SK-MEL-5 (cell line): ENCODE results near the gene THRB. TPM values are rescaled to one million over a fixed set of nuclear protein-coding genes. Genes with fewer than 3 reads are reported as not detected.

Source experiments
- DNase-seq: peaks from one replicate; pipeline ENCODE4 v3.0.0-alpha.2; 2016; ENCODE audit warnings: low read depth, low spot score
- in situ Hi-C: cut with HindIII; loops from 2 replicates; pipeline ENCODE4 v1.10.0; 2016; ENCODE audit warnings: low sequenced_read_pairs, high pct_unique_total_duplicates, low pct_unique_long_range_greater_than_20kb
- total RNA-seq: library from RNA; depleted of rRNA; stranded (reverse); fragments of >200 nt; shearing (Covaris generic); gene quantifications from 2 replicates; pipeline ENCODE4 v1.2.3, GENCODE V29; 2014

THRB gene
- total RNA-seq, 1 experiment from 2014 or later: 0.16 TPM

DNA sequence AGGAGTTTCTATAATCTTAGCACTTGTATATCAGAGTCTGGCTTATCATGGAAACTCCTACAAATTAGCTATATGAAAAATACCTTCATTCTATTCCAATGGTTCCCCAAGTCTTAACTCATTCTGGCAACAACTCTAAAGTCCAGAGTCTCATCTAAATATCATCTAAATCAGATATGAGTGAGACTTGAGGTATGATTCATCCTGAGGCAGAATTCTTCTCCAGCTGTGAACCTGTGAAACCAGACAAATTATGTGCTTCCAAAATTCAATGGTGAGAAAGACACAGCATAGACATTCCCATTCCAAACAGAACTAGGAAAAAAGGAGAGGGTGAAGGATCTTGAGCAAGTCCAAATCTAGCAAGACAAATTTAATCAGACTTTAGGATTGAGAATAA, 138.8 kb downstream of the THRB start:
- no peak for DNase-seq

DNA sequence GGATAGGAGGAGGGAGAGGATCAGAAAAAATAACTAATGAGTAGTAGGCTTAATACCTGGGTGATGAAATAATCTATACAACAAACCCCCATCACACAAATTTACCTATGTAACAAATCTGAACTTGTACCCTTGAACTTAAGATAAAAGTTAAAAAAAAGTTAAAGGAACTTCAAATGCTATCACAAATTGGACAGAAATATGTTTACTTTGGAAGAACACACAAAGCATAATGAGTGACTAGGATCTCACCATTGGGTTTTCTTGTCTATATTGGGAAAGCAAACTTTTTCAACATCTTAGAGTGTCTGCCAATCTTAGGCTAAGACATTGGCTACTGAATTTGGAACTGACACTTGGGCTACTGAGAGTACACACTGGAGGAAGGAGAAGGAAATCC, 140.4 kb downstream of the THRB start:
- in situ Hi-C loops: no loop called here
- no peak for DNase-seq

More for the DNA sequence above, 138.8 kb downstream of the THRB start:
- in situ Hi-C loops: no loop called here

DNA sequence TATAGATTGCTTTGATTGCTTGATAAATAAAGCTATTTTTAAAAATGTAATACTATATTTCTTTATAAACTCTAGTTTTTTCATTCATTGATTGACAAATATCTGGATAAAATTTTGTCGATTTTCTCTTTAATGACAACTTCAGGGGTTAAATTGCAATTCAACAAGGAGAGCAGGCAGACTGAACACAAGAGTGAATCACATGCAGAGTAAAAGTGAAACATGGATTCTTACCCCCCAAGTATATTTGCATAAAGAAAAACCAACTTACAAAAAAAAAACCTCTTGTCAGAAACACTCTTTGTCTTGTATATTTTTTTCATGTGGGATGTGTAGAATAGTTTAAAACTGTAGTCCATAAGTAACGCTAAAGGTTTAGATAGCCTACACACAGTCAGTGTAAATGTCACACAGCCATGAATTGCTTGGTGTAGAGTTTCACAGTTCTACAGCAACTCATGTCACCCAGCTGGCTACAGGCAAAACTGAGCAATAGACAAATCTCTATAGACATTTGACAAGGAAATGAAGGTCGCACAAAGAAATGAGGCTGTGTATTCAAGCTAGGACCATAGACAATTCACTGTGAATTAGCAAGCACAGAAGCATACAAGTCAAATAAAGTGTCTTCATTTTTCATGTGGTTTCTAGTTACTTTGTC, 141.6 kb downstream of the THRB start:
- DNase-seq: no peak
- in situ Hi-C loops: no loop called here

DNA sequence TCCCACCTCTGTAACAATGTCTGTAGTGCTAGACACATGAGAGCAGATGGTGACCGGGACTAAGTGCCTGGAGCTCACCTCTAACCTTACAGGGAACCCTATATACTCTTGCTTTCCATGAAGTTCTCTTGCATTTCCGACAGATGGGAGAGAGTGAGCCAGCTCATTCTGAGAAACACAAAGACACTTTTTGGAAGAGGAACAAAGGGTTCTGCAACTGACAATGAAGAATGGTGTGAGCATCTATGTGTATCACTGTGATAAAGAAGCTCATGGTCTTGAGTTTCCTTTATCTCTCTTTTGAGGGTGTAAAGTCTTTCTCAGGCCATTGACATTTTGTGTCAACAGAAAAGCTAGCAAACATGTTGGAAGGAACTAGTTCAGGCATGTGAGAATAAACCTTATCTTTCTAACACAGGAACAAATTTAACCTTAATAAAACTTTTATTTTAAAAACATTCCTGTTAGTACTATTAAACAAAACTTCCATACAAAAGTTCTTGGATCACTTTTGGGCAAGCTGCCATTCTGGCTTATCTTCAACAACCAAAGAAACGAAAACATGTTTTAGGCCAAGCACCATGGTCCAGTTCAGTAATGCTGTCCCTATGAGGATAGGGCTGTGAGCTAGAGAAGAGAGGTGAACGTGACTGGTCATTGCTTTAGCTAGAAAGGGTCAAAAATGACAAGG, 142.7 kb downstream of the THRB start:
- in situ Hi-C loops: no loop called here
- DNase-seq: no peak

DNA sequence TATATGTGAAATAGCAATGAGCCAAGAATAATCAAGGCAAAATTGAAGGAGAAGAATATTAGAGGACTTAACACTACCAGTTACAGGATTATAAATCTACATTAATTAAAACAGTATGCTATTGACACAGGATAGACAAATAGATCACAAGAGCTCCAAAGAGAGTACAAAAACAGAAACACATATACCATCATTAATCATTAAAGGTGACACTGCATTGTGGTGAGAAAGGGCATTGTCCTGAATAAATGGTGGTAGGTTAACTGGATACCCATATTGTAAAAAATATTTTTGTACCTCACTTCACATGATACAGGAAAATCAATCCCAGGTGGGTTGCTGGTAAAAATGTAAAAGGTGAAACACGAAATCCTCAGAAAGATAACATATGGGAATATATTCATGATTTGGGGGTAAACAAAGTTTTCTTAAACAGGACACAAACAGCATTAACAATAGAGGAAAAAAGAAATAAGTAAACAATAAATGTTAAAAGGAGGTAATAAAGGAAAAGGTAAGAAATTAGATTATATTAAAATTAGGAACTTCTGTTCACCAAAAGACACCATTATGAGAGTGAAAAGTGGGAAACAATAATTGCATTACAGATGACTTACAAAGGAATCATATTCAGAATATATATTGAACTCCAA, 145.2 kb downstream of the THRB start:
- in situ Hi-C loops: no loop called here

DNA sequence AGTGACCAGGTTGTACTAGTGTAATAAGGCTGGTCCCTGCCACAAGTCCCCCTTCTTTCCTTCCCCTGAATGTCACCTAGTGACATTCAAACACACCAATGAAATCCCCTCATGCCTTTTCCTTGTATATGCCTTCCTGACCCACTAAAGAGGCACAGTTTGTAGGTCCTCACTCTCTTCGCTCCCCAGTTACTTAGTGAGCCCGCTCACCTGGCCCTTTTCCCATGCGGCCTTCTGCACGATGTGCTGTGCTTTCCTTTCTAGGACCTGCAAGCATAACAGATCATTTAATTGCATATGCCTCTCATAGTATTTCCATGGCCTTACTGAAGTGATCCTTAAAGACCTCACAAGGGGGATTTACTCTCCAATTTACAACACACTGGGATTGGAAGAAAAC, 146.3 kb downstream of the THRB start:
- no peak for DNase-seq
- in situ Hi-C loops: no loop called here

More for the DNA sequence above, 145.2 kb downstream of the THRB start:
- DNase-seq: no peak

DNA sequence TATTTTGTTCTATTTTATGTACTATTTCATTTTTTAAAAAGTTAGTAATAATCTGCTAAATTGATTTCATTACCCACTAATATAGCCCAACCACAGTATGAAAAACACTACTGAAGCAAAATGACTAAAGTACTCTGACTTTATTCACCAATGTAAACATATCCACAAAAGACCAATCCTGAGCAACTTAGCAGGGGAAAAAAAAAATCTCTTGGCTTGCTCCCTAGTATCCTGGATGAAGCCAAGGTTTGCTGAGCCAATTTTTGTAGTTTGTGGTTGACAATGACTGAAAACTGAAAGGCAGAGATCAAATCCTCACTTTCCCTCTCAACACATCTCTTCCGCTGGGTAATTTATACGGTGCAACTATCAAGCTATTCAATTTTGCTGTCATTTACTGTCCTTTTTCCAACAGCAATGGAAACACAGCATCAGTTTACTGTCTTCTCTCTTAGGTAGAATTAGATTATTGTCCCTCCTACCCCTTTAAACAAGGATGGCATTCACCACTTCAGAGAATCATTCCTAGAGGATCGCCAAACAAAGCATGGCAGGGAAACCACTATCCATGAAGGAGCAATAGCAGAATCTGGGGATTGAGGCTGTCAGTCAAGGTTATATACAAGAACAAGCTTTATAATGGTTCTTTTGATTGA, 149.7 kb downstream of the THRB start:
- in situ Hi-C loops: no loop called here
- peak; percentile 54 for DNase-seq

DNA sequence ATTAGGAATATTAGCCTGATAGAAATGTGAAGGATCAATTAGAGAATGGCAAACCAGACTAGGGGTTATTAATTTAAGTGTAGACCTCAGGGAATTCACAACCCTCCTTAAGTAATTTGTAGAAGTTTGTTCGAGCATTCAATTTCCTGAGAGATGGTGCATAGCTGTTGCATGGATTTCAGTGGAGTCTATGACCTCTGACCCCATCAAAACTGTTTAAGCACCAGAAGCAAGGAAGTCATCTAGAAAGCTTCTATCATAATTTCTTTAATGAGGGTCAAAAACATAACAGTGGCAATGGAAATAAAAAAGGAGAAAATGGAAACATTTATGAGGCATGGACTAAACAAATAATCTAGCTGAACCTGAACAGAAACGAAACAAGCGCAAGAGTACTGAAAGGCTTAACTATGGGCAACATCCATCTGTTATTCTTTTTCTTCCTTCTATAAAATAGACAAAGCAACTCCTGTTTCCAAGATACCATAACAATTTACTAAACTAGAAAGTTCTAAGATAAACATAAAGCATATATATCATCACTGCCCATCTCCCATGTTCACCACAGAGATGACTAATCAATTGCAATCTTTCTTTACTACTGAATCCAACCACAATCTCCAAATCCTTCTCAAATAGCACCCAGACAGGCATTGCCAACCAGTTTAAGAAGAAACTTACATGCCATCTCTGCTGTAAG, 151.4 kb downstream of the THRB start:
- DNase-seq: no peak
- in situ Hi-C loops: no loop called here

DNA sequence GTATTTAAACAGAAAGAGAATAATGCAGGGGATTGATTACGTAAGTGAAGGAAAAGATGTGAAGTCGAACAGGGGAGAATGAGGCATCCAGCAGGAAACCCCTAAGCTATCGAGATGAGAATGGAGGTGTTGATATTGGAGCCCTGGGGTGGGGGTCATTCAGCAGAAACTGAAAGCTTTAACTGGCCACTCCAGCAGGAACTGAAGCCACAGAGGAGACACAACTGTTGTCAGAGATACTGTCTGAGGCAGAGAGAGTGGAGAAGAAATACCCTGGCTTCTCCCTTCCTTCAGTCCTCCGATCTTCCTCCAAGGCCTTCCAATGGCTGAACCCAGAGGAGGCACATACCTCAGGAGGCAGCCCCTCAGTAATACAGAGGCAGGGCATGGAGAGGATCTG, 152.4 kb downstream of the THRB start:
- no peak for DNase-seq
- in situ Hi-C loops: no loop called here

DNA sequence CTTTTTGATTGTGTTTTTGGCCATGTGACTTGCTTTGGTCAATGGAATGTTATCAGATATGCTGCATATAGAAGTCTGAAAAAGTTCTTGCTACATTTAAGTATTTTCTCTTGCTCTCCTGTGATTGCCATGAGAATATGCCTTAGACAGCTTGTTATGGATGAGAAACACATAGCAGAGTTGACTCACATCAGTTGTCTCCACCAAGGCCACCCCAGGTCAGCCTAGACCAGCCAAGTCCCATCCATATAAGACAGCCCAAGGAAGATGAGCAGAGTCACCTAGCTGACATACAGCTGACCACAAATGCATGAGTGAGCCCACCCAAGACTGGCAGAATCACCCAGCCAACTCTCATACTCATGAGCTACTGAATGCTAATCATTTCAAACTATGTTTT, 153.0 kb downstream of the THRB start:
- in situ Hi-C loops: no loop called here
- DNase-seq: no peak

DNA sequence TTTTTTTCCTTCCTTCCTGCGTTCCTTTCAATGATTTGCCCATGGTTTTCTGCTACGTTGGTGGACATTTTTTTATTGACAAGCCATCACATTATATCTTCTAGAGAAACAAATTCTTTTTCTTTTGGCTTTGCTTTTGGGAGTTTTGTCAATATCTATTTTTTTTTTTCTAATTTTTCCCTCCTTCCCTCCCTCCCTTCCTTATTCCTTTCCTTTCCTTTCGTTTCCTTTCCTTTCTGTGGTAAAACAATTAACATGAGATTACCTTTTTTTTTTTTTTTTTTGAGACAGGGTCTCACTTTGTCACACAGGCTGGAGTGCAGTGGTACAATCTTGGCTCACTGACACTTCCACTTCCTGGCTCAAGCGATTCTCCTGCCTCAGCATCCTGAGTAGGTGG, 153.7 kb downstream of the THRB start:
- in situ Hi-C loops: no loop called here
- no peak for DNase-seq

DNA sequence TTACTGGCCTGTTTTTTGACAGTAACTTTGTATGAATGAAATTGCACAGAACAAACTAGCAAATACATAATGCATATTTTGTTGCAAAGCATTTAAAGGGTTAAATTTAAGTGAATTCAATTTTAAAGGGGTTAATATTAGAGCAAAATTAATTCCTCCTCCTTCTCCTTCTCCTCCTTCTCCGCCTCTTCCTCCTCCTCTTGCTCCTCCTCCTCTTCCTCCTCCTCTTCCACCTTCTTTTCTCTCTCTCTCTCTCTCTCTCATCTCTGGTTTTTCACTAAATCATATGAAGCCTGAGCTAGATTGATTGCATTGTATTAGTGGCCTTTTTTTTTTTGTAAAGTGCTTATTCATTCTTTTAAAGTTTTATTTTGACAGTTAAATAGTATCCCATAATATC, 154.5 kb downstream of the THRB start:
- in situ Hi-C loops: no loop called here
- DNase-seq: no peak

DNA sequence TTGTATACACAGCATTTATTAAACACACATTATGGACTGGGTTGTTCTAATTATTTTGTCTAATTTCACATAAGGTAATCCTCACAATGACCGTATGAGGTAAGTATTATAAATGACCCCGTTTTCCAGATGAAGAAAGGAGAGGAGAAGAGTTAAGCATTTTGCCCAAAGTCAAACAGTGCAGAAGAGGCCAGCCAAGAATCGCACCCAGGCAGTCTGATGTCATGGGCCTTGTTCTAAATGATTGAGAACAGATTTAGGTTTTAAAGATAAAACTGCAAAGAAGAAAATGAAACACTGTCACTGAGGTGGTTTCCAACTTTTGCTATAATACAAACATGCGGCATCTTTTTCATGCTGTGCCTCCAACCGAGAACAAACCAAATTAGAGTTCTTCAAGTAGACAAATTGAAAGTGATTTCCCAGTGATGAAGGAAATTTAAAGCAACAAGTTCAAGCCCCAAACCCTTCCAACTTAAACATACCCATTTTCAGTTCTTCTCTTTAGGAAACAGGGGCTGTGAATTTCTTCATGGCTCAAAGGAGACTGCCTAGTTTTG, 155.3 kb downstream of the THRB start:
- no peak for DNase-seq
- in situ Hi-C loops: no loop called here

DNA sequence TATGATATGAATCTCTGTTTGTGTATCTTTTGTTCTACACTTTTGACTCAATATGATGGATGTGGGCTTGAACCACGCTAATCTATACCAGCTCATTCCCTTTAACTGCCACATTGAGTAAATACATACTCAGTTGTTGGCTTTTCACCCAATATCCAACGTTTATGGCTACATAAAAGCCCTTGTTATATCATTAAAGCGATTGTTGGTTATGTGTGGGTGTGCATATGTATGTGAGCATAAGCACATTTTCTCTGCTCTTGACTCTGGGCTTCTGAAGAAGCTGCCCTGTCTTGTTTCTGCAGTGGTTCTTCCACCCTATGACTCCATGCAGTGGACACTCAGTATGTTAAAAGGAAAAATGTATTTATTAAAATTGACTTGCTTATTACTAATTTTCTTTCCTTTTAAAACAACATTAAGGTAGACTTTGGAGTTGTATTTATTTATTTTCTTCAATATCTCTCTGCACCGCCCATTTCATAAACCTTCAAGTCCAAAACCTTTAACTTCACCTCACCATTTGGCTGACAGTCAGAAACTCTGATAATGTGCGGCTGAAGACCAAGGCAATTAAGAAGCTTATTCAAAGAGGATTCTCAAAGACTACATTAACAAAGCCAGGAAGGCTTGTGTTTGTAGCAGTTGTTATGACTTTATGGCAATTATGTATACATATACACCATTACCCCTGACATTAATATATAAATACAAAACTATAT, 156.1 kb downstream of the THRB start:
- in situ Hi-C loops: no loop called here
- no peak for DNase-seq

DNA sequence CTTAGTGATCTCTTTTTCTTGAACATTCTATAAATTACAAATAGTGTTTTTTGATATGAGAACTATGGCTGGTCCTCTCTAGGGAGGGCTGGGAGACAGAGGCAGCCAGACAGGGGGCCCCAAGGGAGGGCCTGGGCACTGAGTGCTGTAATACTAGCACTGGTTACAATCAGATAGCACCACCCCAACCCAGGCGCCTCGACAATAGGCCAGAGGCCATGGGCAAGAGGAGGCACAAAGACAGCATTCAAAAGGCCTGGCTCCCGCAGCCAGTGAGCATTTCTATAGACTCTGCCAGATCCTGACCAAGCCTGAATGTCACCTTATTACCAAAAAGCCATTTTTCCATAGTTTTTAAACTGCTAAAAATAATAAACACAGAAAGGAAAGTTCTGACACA, 158.5 kb downstream of the THRB start:
- in situ Hi-C loops: no loop called here
- peak; percentile 61 for DNase-seq

DNA sequence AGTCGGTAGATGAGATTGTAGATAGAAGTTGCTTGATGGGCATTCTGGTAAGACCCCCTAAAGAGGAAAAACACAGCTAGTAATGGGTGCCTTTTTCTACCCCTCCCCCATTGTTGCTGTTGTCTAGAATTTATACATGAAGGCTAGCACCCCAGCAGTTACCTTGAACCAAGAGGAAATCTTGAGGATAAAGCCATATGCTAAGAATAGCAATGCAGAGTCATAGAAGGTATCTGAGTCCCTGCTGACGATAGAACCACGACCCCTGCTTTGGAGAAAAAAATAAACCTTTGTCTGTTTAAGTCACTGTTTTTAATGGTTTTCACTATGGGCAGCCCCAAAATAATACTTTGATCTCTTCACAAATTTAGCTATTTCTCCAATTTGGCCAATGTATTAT, 162.6 kb downstream of the THRB start:
- in situ Hi-C loops: no loop called here
- no peak for DNase-seq

DNA sequence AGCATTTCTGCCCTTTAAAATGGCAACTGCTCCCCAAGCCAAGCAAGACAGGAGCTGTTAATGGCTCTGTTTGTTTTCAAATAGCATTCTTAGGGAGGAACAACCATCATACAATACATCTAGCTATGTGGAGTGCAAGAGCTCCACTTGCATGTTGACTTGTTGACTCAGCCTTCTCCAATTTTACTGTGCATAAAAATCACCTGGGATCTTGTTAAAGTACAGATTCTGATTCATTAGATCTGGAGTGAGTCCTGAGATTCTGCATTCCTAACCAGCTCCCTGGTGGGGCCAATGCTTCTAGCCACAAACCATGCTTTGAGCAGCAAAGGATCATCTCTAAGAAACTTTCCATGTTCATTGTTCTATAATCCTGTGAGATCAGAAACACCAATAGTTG, 171.4 kb downstream of the THRB start:
- in situ Hi-C loops: no loop called here
- DNase-seq: no peak
